K562 (cell line): Measurements from ENCODE around the gene HARS1. TPM values are rescaled to one million over a fixed set of nuclear protein-coding genes. Genes with fewer than 3 reads are reported as not detected.
A peak's percentile ranks its signal among the peaks of the same experiment; 100 is the strongest.

Experiments used
- NR2C2 ChIP-seq, 2 experiments: fragments of 200-800 bp in 1 of 2; sonication (Bioruptor generic) in 1 of 2; sonication (generic) in 1 of 2; formaldehyde crosslinking in 1 of 2; IDR thresholded peaks; 2 replicates each; pipeline versions ENCODE4 v1.6.1 to v1.8.0; 2016 to 2022; ENCODE audit warnings: mild to moderate bottlenecking in 1 of 2, missing compliant biosample characterization in 1 of 2, missing genetic modification characterization in 1 of 2, missing genetic modification reagents in 1 of 2
- PML ChIP-seq: IDR thresholded peaks from 2 replicates; pipeline ENCODE4 v1.6.1; 2012; ENCODE audit warnings: low read length, inconsistent platforms
- ZNF324 ChIP-seq: fragments of 250-450 bp; sonication (Bioruptor Pico); IDR thresholded peaks from 2 replicates; pipeline ENCODE4 v1.4.0; 2020; ENCODE audit warnings: mild to moderate bottlenecking
- polyA plus RNA-seq, 8 experiments: library from polyadenylated mRNA; depleted of rRNA in 4 of 8; stranded (reverse) in 5 of 8; unstranded in 3 of 8; fragments of >200 nt; fragmentation: Nextera tagmentation in 2 of 8; fragmentation: Illumina TruSeq in 1 of 8; extraction: Ambion mirVana in 2 of 8; extraction: Trizol in 1 of 8; gene quantifications; 2 replicates each; pipeline versions ENCODE4 v1.2.1 to v1.2.3, GENCODE V29; 2011 to 2014; ENCODE audit warnings: inconsistent platforms in 1 of 8, missing spikeins in 1 of 8
- total RNA-seq, 7 experiments: library from RNA; depleted of rRNA in 6 of 7; stranded (reverse); fragments of >200 nt in 6 of 7; fragmentation: Illumina TruSeq in 2 of 7; extraction: Trizol in 2 of 7; gene quantifications; 2 replicates each; pipeline versions ENCODE4 v1.2.1 to v1.2.3, GENCODE V29; 2011 to 2021; ENCODE audit warnings: low replicate concordance in 1 of 7
- TF ChIP-seq, protein P1 (sequence below), 2 experiments: fragments of 450-650 bp in 1 of 2; sonication (generic) in 1 of 2; formaldehyde crosslinking in 1 of 2; IDR thresholded peaks; 2 replicates each; pipeline versions ENCODE4 v1.7.1 to v1.9.0; 2016 to 2022; ENCODE audit warnings: inconsistent platforms in 1 of 2, mild to moderate bottlenecking in 1 of 2, missing genetic modification reagents in 1 of 2
- TF ChIP-seq, protein P2 (sequence below), 2 experiments: fragments of 450-650 bp; formaldehyde crosslinking in 1 of 2; IDR thresholded peaks; 2 replicates each; pipeline versions ENCODE4 v1.4.0 to v1.6.1; 2014 to 2020; ENCODE audit warnings: mild to moderate bottlenecking in 2 of 2, borderline replicate concordance in 1 of 2, low read depth in 1 of 2
- TF ChIP-seq, protein P3 (sequence below): fragments of 450-650 bp; IDR thresholded peaks from 2 replicates; pipeline ENCODE4 v1.6.1; 2017; ENCODE audit warnings: mild to moderate bottlenecking, moderate library complexity

Gene HARS1
- total and polyA plus RNA-seq, 9 of the 15 experiments (the other 6 are each of a cell fraction or from before 2014, with no cell fraction given): 13.5 to 88.5 (median 75.2) TPM

DNA sequence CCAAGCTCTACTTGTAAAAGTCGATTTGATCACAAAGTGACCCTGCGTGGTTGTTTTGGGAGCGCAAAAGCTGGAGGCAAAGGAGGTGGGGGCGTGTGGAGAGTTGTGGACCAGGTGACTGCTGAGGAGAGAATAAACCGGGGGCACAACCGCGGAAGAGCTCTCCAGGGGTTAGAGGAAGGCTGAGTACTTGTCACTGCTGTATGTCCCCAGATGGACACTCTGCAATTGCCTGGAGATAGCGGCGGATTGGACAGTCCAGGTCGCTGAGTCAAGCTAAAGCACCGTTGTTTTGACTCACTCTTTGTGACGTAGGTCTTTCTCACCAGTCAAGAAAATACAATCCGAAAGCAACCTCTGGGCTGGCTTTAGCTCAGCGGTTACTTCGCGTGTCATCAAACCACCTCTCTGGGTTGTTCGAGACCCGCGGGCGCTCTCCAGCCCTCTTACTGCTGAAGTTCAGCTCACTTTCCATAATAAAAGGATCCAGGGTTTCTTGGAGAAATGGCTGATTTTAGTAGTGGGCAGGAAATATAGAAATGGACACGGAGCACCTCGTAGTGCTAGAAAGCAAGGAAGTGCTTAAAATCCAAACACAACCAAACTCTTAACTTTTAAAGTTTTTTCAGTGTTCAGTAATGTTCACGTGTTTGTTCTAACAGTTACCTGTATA, 34.8 kb upstream of the HARS1 start (continued):
- TF ChIP-seq, protein P1, sequence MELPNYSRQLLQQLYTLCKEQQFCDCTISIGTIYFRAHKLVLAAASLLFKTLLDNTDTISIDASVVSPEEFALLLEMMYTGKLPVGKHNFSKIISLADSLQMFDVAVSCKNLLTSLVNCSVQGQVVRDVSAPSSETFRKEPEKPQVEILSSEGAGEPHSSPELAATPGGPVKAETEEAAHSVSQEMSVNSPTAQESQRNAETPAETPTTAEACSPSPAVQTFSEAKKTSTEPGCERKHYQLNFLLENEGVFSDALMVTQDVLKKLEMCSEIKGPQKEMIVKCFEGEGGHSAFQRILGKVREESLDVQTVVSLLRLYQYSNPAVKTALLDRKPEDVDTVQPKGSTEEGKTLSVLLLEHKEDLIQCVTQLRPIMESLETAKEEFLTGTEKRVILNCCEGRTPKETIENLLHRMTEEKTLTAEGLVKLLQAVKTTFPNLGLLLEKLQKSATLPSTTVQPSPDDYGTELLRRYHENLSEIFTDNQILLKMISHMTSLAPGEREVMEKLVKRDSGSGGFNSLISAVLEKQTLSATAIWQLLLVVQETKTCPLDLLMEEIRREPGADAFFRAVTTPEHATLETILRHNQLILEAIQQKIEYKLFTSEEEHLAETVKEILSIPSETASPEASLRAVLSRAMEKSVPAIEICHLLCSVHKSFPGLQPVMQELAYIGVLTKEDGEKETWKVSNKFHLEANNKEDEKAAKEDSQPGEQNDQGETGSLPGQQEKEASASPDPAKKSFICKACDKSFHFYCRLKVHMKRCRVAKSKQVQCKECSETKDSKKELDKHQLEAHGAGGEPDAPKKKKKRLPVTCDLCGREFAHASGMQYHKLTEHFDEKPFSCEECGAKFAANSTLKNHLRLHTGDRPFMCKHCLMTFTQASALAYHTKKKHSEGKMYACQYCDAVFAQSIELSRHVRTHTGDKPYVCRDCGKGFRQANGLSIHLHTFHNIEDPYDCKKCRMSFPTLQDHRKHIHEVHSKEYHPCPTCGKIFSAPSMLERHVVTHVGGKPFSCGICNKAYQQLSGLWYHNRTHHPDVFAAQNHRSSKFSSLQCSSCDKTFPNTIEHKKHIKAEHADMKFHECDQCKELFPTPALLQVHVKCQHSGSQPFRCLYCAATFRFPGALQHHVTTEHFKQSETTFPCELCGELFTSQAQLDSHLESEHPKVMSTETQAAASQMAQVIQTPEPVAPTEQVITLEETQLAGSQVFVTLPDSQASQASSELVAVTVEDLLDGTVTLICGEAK (IDR thresholded peaks at IDR 0.05): peak; percentile 86
- TF ChIP-seq, protein P1 (CRISPR knock-in tag; IDR thresholded peaks at IDR 0.05): no peak
- no peak; the same call in 1 of the 2 replicates for TF ChIP-seq ZNF324 (CRISPR knock-in tag)
- TF ChIP-seq, protein P2, sequence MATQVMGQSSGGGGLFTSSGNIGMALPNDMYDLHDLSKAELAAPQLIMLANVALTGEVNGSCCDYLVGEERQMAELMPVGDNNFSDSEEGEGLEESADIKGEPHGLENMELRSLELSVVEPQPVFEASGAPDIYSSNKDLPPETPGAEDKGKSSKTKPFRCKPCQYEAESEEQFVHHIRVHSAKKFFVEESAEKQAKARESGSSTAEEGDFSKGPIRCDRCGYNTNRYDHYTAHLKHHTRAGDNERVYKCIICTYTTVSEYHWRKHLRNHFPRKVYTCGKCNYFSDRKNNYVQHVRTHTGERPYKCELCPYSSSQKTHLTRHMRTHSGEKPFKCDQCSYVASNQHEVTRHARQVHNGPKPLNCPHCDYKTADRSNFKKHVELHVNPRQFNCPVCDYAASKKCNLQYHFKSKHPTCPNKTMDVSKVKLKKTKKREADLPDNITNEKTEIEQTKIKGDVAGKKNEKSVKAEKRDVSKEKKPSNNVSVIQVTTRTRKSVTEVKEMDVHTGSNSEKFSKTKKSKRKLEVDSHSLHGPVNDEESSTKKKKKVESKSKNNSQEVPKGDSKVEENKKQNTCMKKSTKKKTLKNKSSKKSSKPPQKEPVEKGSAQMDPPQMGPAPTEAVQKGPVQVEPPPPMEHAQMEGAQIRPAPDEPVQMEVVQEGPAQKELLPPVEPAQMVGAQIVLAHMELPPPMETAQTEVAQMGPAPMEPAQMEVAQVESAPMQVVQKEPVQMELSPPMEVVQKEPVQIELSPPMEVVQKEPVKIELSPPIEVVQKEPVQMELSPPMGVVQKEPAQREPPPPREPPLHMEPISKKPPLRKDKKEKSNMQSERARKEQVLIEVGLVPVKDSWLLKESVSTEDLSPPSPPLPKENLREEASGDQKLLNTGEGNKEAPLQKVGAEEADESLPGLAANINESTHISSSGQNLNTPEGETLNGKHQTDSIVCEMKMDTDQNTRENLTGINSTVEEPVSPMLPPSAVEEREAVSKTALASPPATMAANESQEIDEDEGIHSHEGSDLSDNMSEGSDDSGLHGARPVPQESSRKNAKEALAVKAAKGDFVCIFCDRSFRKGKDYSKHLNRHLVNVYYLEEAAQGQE (IDR thresholded peaks at IDR 0.05; ENCODE audit: borderline replicate concordance): peak; percentile 98
- TF ChIP-seq, protein P2 (CRISPR knock-in tag; IDR thresholded peaks at IDR 0.05; ENCODE audit: low read depth): peak; percentile 95
- TF ChIP-seq PML: peak; percentile 39; the same call in 1 of the 2 replicates
- TF ChIP-seq, protein P3, sequence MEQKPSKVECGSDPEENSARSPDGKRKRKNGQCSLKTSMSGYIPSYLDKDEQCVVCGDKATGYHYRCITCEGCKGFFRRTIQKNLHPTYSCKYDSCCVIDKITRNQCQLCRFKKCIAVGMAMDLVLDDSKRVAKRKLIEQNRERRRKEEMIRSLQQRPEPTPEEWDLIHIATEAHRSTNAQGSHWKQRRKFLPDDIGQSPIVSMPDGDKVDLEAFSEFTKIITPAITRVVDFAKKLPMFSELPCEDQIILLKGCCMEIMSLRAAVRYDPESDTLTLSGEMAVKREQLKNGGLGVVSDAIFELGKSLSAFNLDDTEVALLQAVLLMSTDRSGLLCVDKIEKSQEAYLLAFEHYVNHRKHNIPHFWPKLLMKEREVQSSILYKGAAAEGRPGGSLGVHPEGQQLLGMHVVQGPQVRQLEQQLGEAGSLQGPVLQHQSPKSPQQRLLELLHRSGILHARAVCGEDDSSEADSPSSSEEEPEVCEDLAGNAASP: no peak
- no peak for TF ChIP-seq NR2C2 (CRISPR knock-in tag; IDR thresholded peaks at IDR 0.05)
- TF ChIP-seq NR2C2 (tag; IDR thresholded peaks at IDR 0.05): peak; percentile 67
